HG02938 (cell line): ENCODE measurements around the gene NUP43.
"Not testable (repeated sequence)": the region's sequence is repeated elsewhere in the genome, so short reads cannot be mapped to it uniquely, and the experiment has no call there.

Source experiments
- ATAC-seq: cut with Tn5 transposase; IDR thresholded peaks from one replicate; pipeline ENCODE4 v1.9.1; 2021; ENCODE audit warnings: mild to moderate bottlenecking, moderate library complexity; ENCODE audit not compliant: unreplicated experiment

Gene NUP43

GRCh38 chr6:149698175-149698574 is 48.2 kb downstream of the NUP43 start:
- ATAC-seq = no peak

GRCh38 chr6:149696901-149697300 is 49.4 kb downstream of the NUP43 start:
- ATAC-seq = no peak

GRCh38 chr6:149694921-149695320 is 51.4 kb downstream of the NUP43 start:
- no peak for ATAC-seq

- ATAC-seq = no peak
These were observed 55.1 kb downstream of the NUP43 start for GRCh38 chr6:149691201-149691600.

- no peak for ATAC-seq
These were observed 60.1 kb downstream of the NUP43 start for GRCh38 chr6:149686230-149686629.

GRCh38 chr6:149683256-149683859 is 63.0 kb downstream of the NUP43 start:
- no peak for ATAC-seq

- not testable (repeated sequence) for ATAC-seq
These were observed 64.5 kb downstream of the NUP43 start for GRCh38 chr6:149681845-149682244.

- ATAC-seq = no peak
These were observed 65.1 kb downstream of the NUP43 start for GRCh38 chr6:149681209-149681608.

- ATAC-seq = no peak
These were observed 65.8 kb downstream of the NUP43 start for GRCh38 chr6:149680503-149680902.
